ENCODE measurements around the gene ENTPD6. TPM values are rescaled to one million over a fixed set of nuclear protein-coding genes. Genes with fewer than 3 reads are reported as not detected.

ENTPD6 gene
- total and polyA plus RNA-seq, 2 experiments from 2014 or later: 80.4 to 87.1 TPM

- Histone ChIP-seq H3K36me3 (replicated peaks; ENCODE audit: insufficient read depth, low read depth) (no peaks in the 10 kb centered on the region), H3K4me2 (no peak overlapping the region), H2AFZ (no peak overlapping the region), H3K27me3 (no peaks in the 10 kb centered on the region), H3K9me2 (replicated peaks; ENCODE audit: insufficient read depth) (no peaks in the 10 kb centered on the region), H3K4me3 (no peak overlapping the region), H4K20me1 (ENCODE audit: insufficient read depth, poor library complexity, severe bottlenecking) (peaks cover 16% of the 10 kb centered on the region), H3K27ac (no peak overlapping the region), H3K9me3 (ENCODE audit: low read depth) (no peaks in the 10 kb centered on the region), H3K79me2 (peaks cover 75% of the 10 kb centered on the region), H3K4me1 (ENCODE audit: insufficient read depth) (no peaks in the 10 kb centered on the region)
- WGBS (ENCODE audit: low lambda C conversion rate, missing lambda C conversion rate): 94% methylated on average over 1 of the region's 1 CpG
- TF ChIP-seq EZH2 (IDR thresholded peaks at IDR 0.05; ENCODE audit: borderline replicate concordance): no peak
- no peak for TF ChIP-seq CTCF (IDR thresholded peaks at IDR 0.05; ENCODE audit: poor library complexity)
- TF ChIP-seq EZH2phosphoT487 (IDR thresholded peaks at IDR 0.05; ENCODE audit: low read depth, severe bottlenecking, unreplicated experiment): no peak
- DNase-seq (ENCODE audit: low spot score): no peak
Measured at GRCh38 chr20:25203871-25204320, 8.4 kb downstream of the ENTPD6 start.

DNA sequence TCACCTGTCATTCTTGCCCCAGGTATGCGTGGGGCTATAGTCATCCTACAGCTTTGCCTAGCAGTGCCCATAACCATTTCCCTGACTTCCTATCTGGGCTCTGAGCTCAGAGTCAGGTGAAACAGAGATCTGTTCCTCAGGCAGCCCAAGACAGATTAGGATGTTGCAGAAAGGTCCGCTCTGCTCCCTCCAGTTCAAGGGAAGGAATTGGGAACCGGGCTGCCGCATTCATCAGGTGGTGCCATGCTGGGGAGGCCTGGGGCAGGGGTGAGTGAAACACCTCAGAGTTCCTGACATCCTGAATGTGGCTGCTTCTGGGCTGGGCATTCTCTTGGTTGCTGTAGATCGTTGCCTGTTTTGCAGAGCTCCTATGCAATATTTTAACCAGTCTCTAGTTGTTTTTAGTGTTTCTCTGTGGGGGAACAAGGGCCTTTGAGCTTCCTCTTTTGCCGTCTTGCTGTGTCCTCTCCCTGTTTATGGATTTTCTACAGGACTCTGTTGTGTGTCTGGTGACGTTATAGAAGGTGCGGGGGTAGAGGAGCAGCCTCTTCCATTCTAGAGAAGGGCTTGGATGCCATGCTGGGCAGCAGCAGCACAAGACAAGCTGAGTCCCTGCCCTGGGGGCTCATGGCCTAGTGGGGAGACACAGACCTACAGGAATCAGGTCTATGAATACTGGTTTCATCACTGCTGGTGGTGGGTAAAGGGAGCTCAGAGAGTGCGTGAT lies 9.2 kb downstream of the ENTPD6 start:
- no peaks in the 10 kb centered on the region for H3K9me3 ChIP-seq (ENCODE audit: low read depth)
- H3K27me3 ChIP-seq: no peaks in the 10 kb centered on the region
- H3K4me1 ChIP-seq (ENCODE audit: insufficient read depth): no peaks in the 10 kb centered on the region
- H3K4me3 ChIP-seq: no peak overlapping the region
- H3K4me2 ChIP-seq: no peak overlapping the region
- no peak for DNase-seq (ENCODE audit: low spot score)
- no peaks in the 10 kb centered on the region for H3K9me2 ChIP-seq (replicated peaks; ENCODE audit: insufficient read depth)
- WGBS (ENCODE audit: low lambda C conversion rate, missing lambda C conversion rate): 90% methylated on average over 9 of the region's 9 CpGs
- H3K36me3 ChIP-seq (replicated peaks; ENCODE audit: insufficient read depth, low read depth): no peaks in the 10 kb centered on the region
- H2AFZ ChIP-seq: no peak overlapping the region
- no peak for TF ChIP-seq EZH2phosphoT487 (IDR thresholded peaks at IDR 0.05; ENCODE audit: low read depth, severe bottlenecking, unreplicated experiment)
- TF ChIP-seq CTCF (IDR thresholded peaks at IDR 0.05; ENCODE audit: poor library complexity): no peak
- no peak for TF ChIP-seq EZH2 (IDR thresholded peaks at IDR 0.05; ENCODE audit: borderline replicate concordance)
- H3K27ac ChIP-seq: no peak overlapping the region
- H3K79me2 ChIP-seq: peaks cover 67% of the 10 kb centered on the region
- peaks cover 16% of the 10 kb centered on the region for H4K20me1 ChIP-seq (ENCODE audit: insufficient read depth, poor library complexity, severe bottlenecking)

GRCh38 chr20:25205277-25206062 lies 10.0 kb downstream of the ENTPD6 start:
- no peak overlapping the region for H2AFZ ChIP-seq
- TF ChIP-seq EZH2phosphoT487 (IDR thresholded peaks at IDR 0.05; ENCODE audit: low read depth, severe bottlenecking, unreplicated experiment) (no peak), CTCF (IDR thresholded peaks at IDR 0.05; ENCODE audit: poor library complexity) (no peak), EZH2 (IDR thresholded peaks at IDR 0.05; ENCODE audit: borderline replicate concordance) (no peak)
- H3K4me3 ChIP-seq: no peak overlapping the region
- no peak overlapping the region for H3K4me2 ChIP-seq
- H3K27me3 ChIP-seq: no peaks in the 10 kb centered on the region
- WGBS (ENCODE audit: low lambda C conversion rate, missing lambda C conversion rate): 87% methylated on average over 21 of the region's 21 CpGs
- no peak overlapping the region for H3K27ac ChIP-seq
- DNase-seq (ENCODE audit: low spot score): no peak
- H3K9me3 ChIP-seq (ENCODE audit: low read depth): no peaks in the 10 kb centered on the region
- peaks cover 60% of the 10 kb centered on the region for H3K79me2 ChIP-seq
- no peaks in the 10 kb centered on the region for H3K9me2 ChIP-seq (replicated peaks; ENCODE audit: insufficient read depth)
- H3K36me3 ChIP-seq (replicated peaks; ENCODE audit: insufficient read depth, low read depth): no peaks in the 10 kb centered on the region
- H4K20me1 ChIP-seq (ENCODE audit: insufficient read depth, poor library complexity, severe bottlenecking): peaks cover 8% of the 10 kb centered on the region
- H3K4me1 ChIP-seq (ENCODE audit: insufficient read depth): no peaks in the 10 kb centered on the region
